NCI-H1694 (cell line): Measurements from ENCODE around the gene AWAT2.

ENCODE experiments used
- DNase-seq: peaks from one replicate; lab custom pipeline; 2025; lab: John Stamatoyannopoulos, UW

Gene AWAT2

DNA sequence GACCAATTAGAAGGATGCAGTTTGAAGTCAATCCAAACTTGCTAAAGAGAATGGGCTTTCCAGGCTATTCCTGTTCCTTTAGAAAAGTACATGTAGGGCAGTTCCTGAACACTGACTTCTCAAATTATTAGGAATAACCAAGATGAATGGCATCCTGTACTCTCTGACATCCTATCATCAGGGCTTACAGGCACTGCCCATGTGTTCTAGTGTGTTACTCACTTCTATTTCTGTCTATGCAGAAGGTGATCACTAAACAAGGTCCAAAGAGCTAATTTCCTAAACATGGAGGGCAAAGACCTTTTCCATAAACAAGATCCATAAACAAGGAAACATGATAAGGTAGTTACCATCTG is 53.6 kb downstream of the AWAT2 start:
- no peak for DNase-seq

DNA sequence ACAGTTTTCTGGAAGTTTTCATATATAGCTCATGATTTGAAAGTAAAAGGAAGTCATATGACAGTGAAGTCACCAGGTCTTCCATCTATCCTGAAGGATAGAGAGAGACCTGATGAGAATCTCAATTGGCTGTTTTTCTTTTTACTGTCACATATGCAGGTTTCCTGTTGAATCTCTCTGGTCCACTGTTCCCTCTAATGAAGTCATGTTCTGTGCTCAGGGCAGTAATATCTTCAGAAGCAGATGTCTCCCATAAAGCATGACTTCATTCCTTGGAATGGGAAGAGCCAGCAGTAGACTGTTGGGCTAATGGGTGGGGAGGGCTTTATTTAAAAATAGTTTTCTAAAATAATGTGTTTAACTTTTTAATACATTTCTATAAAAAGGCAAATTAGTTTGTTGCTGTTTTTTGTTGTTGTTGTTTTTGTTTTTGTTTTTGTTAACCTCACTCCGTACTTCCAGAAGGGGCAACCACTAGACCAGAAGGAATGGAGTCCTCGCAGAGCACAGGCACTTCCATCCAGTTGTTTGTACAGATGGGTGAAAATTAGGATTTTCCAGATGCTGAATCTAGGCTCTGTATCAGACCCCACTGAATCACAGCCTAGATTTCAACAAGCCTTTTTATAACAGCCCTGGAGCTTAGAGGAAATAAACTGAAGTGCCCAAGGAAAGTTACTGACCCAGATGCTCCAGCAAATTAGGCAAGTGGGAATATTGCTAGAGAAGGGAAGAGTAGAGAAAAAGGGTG is 54.2 kb downstream of the AWAT2 start:
- no peak for DNase-seq

DNA sequence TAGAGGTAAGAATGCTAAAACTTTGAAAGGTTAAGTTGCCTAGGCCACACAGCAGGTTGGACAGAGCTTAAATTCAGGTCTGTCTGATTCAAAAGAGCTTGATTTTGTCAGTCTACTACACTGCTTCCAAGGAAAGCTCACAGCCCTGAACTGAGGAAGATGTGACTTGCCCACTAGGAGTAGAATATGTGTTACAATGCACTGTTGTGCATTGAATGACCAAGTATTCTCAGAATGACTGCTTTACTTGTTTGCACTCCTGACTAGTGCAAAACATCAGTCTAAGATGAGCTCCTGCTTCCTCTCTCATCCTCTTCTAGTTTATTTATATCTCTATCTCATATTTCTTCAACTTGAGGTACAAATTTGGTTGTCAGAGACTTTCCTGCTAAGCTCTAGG is 56.2 kb downstream of the AWAT2 start:
- no peak for DNase-seq

DNA sequence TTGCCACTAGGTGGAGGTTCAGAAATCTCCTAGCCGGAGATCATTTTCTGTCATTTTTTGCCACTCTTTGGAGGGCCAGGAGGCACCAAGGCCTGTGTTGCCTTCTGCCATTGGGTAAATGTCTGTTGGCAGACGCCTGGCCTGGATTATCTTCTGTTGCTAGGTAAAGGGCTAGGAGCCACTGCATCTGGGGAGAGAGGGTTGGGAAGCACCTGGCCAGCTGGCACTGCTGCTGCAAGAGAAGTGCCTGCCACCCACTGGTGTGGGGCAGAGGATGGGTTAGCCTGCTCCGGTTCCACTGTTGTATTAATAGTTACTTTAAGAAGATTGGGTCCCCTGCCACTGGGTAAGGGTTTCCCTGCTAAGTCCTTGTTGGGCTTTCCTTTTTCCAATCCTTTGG is 58.1 kb downstream of the AWAT2 start:
- DNase-seq: peak; percentile 13
